SW 1271 (cell line): ENCODE results near the gene KLHL14.
A peak's percentile ranks its signal among the peaks of the same experiment; 100 is the strongest.
"Not testable (repeated sequence)": the region's sequence is repeated elsewhere in the genome, so short reads cannot be mapped to it uniquely, and the experiment has no call there.

Source experiments
- DNase-seq, 2 experiments: peaks; one replicate each; lab custom pipeline; 2025; lab: John Stamatoyannopoulos, UW

The KLHL14 gene

DNA sequence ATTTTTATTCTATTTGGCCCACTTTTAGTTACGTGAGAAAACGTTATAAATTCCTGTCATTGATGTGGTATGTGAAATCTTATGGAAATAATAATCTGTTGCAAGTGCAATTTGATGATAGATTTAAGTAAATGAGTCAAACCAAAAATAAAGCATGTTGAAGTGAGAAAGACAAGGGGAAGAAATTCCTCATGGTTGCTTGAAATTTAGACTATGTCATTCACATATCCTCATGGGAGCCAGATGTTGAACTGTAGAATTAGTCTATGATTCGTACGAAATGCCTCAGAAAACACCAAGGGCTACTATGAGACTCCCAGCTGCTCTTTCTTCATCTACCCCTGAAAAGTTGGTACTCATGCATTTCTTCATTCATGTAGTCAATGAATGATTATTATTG lies 55.7 kb downstream of the KLHL14 start:
- no peak for DNase-seq

DNA sequence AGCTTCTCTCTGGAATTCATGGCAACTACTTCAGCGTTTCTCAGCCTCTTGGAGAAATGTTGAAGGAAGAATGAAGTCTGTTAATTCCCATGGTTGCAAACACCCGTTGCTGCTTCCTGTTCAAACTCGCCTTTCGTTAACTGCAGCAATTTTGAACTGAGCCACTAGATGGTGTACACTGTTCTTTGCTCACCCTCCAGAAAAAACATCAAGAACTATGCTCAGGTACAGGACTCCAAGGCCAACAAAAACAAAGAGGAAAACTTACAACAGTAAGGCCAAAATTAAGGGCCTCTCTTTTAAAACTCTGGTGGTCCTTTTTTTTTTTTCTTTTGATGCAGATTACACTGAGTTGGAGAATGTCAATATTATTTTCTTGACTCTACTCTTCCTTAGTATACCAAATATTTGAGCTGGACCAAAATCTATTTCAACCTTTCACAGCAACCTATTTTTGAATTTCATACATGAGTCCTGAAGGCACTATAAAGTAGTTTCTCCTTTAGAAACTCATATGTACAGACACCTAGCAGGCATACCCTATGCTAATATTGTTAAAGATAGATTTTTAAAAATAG lies 58.2 kb downstream of the KLHL14 start:
- peak in 1 of 2 experiments; percentile 67 for DNase-seq

DNA sequence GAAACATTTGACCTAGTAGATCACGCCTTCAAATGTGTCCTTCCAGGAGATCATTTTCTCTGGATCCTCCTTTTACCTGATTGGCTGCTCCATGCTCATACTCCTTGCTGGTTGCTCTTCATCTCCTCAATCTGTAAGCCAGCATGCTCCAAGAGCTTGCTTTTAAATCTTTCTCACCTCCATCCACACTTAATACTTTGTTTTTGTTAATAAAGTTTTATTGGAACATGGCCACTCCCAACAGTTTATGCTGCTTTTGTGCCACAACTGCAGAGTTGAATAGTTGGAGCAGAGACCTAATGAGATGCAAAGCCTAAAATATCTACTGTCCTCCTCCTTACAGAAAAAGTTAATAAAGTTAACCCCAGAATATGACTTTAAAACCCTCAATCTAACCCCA lies 60.0 kb downstream of the KLHL14 start:
- DNase-seq = no peak

DNA sequence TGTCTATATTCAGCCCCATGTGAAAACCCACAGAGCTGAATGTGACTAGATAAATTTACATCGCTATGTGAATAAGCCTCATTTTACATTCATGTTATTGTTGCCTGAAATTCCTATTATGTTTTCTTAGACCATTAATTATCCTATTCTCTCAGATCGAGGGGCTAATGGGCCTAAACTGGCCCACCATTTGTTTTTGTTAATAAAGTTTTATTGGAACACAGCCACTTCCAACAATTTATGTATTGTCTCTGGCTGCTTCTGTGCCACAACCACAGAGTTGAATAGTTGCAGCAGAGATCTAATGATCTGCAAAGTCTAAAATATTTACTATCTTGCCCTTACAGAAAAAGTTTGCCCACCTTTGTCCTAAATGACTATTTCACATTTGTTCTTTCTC lies 61.0 kb downstream of the KLHL14 start:
- no peak for DNase-seq

DNA sequence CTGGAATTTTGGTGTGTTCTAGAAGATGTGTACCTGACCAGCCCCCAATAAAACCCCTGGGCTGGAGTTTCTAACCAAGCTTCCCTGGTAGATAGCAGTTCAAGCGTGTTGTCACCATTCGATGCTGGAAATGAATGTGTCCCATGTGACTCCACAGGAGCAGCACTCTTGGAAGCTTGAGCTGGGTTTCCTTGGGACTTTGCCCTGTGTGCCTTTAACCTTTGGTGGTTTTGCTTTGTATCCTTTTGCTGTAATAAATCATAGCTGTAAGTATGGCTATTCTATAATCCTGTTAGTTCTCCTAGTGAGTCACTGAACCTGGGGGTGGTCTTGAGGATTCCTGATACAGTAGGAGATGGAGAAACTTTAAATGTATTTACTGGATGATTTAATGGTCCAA lies 65.2 kb downstream of the KLHL14 start:
- DNase-seq = no peak

DNA sequence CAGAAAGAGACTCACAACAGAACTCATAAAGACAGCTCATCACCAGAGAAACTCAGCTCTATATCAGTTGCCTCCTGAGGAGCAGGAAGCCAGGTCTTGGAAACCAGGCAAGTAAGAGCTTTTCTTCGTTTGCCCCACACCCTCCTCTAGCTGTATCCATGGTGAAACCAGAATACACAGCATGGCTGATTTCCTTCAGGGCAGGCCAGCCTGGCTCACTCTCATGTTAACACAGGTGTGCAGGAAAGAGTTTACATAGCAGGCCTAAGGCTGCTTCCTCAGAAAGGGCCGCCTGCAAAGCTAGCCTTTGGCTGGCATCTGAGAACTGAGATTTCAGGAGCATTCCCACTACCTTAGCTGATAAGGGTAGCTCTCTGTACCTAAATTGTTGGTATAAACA lies 65.7 kb downstream of the KLHL14 start:
- no peak for DNase-seq

DNA sequence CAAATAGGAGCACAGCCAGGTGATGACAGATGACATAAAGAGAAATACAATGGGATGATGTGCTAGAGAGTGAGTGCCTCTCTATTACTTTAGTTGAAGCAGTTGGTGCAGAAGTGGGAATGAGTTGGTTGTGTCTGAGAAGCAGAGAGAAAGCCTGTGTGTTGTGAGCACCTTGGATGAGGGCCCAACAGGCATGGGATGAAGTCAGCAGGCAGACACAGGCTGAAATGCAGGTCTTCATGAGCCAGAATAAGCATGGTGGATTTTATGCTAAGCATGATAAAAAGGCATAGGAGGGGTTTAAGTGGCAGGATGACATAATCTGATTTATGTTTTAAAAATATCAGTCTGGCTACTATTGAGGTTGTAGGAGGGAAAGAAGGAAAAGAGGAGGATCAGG lies 71.5 kb downstream of the KLHL14 start:
- no peak for DNase-seq

DNA sequence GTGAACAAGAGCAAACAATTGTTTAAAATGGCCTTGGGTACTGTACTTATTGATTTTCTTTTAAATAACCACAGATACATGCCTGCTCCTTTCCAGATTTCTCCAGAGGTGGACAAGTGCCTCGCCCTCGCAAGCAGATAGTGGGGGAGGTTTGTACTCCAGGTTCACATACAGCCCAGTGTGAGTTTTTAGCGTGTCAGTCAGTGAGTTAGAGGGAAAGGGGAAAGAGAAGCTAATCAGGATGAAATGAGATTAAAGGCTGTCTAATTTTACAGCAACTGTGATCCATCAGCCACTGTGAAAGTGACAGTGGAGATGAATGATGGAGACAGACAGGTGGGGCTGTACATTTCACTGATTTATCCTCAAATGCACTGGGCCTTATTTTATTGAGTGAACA lies 74.7 kb downstream of the KLHL14 start:
- DNase-seq = no peak

DNA sequence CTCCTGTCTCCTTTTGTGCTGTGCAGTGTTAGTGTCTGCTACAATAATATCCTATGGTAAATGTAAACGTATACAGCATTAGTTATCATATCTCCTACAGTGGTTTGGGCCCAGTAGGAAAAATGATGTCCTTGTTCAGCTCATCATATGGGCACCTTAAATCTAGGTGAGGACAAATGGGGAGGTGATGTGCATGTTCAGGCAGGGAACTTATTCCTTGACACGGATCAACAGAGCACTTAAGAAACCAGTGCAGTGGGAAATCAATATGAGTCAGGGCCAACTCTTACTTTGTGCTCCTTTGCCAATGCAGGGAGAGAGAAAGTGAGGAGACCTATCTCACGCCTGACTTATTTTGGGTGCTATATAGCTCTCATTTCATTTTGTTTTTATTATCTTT lies 76.4 kb downstream of the KLHL14 start:
- DNase-seq = no peak

DNA sequence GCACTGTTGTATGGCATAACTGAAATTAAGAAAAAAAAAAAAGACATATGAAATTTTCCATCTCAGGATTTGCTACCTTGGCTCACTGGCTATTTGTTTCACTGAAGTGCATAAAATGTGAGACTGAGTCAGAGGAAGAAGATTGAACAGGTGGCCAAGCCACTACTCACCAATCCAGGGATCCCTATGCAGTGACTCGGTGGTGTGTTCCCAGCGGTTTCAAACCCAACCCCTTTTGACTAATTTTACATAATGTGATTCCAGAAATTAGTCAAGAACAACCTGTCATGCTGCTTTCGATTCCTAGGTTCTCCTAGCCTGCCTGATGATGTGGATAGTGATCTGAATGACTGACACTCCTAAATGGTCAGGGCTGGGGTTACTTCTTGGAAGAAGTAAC lies 77.3 kb downstream of the KLHL14 start:
- DNase-seq = no peak

DNA sequence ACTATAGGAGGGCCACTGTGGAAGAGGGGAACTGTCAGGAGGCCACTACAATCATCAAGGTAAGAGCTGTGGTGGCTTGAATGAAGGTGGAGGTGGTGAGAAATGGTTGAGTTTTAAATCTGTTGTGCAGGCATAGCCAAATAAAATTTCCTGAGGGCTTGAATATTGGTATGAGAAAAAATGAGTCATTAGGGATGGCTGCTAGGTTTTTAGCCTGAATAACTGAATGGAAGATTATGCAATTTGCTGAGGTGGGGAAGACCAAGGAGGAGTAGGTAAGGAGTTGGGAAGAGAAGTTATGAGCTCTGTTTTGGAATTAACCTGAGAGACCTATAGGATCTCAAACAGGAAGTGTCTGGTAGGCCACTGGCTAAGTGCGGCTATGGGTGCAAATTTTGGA lies 84.0 kb downstream of the KLHL14 start:
- DNase-seq = no peak

DNA sequence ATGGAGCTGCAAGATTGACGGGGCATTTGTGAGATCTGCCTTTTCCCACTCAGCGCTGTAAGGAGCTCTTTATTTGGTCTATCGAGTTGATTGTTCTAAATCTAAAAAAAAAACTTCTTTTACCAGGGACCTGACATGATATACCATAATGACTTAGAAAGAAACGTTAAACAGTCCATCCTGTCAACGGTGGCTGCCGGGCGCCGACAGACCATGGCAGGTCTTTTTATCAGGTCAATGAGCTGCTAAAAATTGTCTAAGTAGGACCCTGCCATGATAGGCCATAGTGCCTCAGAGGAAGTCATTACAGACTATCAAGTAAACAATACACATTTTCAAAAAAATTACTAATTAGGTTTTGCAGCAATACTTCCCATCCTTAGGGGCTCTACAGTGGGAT lies 87.9 kb downstream of the KLHL14 start:
- DNase-seq = no peak

DNA sequence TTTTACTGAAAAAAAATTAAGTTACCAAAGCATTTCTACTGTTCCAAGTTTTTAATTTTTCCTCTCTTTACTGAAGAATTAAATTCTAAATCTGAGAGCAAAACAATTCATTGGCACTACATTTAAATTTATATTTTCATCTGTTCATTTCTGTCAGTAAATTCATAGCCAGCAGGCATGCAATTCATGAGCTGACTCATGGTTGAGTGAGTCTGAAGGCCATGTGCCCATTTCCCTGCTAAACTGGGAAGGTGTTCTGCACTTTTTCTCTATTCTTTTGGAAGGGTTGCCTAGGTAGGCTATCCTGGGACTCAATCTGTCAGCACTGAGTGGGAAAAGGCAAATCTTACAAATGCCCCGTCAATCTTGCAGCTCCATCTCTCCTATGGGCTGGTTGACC lies 88.7 kb downstream of the KLHL14 start:
- DNase-seq = no peak

DNA sequence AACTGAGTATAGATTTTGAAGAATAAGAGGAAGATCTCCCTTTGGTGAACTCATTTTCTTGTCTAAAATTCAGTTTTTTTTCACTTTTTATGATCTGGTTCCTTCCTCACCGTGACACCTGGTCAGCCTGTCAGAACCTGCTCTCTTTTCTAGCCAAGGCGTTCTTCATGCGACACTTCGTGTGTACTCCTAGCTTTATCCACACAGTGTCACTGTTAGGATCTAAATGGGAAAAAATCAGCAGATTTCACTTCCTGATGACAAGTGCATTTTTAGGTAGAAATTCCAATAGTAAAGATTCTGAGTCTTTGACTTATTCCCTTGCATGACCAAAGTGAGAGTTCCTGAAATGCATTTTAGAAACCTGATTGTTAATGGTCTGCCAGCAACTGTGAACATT lies 89.8 kb downstream of the KLHL14 start:
- DNase-seq = no peak

DNA sequence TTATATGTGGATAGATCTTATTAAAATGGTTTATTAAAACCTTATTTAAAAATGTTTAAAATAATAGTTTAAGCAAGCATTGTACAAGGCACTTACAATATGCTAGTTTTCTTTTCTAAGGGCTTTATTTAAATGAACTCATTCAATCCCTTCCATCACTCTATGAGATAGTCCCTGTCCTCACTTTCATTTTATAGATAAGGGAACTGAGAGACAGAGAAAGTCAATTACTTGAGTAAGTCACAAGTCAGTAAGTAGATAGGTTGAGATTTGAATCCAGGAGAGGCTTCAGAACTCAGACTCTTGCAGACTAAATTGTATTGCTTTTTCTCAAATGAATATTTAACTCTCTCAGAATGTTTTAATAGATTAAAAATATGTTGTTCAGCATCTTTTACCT lies 95.2 kb downstream of the KLHL14 start:
- DNase-seq = no peak

DNA sequence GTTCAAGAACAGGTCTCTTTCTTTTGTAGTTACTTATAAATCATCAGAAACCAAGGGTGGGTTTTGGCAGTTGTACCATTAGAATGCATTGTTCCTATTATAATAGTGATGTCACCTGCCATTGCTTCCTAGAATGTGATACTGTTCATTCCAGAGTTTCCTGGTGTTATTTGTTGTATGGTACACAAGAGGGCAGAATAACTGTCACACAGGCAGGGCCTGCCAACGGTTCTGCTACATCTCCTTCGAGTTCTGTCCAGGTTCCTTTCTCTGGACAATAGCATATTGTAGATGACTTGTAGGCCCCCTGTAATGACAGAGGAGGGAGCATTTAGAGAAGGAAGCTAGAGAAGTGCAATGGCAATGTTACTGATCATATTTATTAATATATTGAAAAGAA lies 98.3 kb downstream of the KLHL14 start:
- DNase-seq = peak in 1 of 2 experiments; percentile 22

DNA sequence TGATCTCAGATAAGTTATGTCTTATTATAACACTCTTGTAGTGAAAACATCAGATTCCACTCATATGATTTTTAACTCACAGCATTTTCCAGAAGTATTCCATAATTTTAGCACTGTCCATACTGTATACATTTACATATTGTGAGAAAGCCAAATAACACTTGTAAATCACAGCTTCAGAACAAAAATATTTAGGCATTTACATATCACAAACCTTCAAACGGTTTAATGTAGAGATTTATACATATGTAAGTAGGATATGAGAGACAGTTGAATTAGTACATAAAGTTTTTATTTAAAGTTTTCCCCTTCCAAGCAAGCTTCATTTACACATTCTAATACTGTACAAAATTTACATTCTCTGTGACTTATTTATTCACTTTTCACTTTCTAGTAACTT lies 100.4 kb downstream of the KLHL14 start:
- no peak for DNase-seq

DNA sequence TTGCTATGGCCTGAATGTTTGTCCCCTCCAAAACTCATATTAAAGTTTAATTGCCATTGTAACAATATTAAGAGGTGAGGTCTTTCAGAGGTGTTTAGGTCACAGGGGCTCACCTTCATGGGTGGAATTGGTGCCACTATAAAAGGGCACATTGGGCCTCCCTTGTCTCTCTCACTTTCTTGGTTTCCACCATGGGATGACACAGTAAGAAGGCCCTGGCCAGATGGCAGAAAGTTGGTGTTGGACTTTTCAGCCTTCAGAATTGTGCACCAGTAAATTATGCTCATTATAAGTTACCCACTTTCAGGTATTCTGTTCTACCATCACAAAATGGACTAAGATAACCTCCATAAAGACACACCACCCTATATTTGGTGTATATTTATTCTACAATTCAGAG lies 102.1 kb downstream of the KLHL14 start:
- DNase-seq = no peak

DNA sequence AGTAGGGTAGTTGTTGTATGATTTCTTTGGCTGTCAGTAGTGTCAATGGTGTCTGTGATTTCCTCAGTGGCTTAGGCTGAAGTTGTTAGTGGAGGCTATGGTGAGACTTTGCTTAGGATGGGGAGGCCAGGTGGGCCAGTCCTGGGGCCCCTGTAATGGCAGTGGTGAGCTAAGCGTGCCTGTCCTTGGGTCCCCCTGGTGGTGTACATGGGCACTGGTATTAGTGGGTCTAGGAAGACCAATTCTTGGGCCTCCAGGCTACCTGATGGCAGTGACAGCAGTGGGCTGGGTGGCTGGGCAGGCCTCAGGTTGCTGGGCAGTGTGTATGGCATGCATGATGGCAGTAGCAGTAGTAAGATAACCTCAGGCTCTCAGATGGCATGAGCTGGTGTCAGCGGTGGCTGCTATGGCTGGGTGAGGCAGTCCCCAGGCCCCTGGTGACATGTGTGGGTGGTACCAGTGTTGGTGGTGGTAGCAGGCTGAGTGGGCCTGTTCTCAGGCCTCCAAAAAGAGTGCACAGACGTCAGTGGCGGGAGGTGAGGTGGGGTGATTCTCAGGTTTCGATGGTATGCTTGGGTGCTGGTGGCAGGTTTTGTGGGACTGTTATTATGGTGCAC lies 103.2 kb downstream of the KLHL14 start:
- no peak for DNase-seq

DNA sequence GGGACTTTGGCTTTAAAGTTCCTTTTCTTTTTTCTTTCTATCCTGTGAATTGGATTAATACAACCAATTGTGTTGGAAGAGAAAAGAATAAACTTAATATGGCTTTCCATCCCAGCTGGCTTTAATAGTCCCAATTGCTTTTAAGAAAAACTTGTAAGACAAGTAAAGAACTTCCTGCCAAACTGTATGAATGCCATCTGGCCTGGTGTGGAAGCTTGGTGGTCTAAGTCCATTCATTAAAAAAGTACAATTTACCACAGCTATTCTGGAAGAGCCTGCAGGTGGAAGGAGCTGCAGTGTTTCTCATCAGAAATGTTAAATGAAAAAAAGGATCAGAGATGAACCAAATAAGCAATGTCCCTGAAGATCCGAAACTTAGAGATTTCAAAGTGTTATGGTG lies 103.9 kb downstream of the KLHL14 start:
- no peak for DNase-seq

DNA sequence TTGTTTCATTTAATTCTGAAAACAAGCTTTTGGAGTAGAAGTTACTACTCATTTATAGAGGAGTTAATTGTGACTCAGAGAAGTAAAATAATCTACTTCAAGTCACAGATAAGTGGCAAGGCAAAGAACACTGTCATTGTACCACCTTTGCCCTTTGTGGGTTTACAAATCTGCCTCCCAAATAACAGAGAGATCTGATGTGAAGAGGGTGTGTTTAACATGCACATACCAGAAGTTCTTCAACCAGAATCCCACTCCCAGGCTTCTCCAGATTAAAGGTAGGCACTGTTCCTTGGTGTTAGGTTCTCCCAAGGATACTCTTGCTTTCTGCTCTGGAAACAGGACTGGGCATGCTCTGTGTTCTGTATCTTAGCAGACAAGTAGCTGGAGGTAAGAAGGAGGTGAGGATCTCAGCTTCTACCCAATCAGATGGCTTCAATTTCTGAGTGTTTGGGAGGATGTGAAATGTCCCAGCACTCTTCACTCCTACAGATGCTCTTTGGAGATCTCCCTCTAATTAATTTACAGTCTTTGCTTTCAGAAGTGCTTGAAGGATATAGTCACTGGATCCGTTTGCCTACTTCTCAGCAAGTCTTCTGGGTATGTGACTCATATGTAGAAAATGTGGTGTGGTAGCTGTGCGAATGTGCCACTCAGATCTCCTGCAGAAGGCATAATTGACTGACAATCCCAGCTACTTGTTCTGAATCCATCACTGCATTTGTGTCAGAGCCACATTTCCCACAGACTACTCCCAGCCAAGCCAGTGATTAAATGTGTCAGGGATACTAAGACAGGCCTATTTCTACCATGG lies 111.1 kb downstream of the KLHL14 start:
- peak in 1 of 2 experiments; percentile 80 for DNase-seq

DNA sequence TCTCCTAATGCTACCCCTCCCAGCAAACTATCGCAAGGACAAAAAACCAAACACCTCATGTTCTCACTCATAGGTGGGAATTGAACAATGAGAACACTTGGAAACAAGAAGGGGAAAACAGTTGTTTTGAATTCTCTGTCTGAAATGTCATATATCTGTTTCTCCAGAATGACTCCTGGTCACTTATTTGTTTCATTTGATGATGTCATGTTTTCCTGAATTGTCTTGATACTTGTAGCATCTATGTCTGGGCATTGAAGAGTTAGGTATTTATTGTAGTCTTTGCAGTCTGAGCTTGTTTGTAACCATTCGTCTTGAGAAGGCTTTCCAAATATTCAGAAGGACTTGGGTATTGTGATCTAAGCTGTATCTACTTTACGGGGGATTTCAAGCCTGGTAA lies 118.3 kb downstream of the KLHL14 start:
- DNase-seq = not testable (repeated sequence)

DNA sequence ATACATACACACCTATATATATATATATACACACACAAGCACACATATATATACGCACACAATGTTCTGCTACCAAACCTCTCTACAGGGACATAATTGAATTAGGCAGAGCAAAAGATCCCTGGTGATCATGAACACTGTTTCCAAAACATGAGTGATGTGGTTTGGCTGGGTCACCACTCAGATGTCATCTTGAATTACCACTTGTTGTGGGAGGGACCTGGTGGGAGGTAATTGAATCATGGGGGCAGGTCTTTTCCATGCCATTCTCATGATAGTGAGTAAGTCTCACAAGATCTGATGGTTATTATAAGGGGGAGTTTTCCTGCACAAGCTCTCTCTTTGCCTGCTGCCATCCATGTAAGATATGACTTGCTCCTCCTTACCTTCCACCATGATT lies 135.2 kb downstream of the KLHL14 start:
- not testable (repeated sequence) for DNase-seq

DNA sequence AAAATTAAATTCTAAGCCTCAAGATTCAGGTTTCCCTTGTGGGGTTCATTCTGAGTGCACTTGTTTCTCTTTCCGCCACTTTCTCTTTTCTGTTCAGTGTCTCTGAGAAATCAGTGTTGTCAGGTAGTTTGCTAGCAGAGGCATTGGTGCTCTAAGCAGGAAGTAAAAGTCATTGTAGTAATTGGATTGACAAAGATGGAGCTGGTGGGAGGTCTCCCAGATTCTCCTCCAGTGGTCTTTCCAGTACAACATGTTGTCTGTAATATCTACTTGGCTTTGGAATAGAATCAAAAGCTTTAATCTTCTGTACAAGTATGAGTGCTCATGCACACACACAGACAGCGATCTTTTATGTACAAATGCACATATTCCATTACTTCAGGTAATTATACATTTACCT lies 135.6 kb downstream of the KLHL14 start:
- no peak for DNase-seq
